Measurements from ENCODE around the gene CCNE1.
A peak's percentile ranks its signal among the peaks of the same experiment; 100 is the strongest.
"Not testable (repeated sequence)": the region's sequence is repeated elsewhere in the genome, so short reads cannot be mapped to it uniquely, and the experiment has no call there.

CCNE1 gene

GRCh38 chr19:29815231-29815630 is 3.4 kb downstream of the CCNE1 start:
- peak overlapping the region; percentile 29 to 70 (median 62) for H3K4me3 Mint-ChIP-seq
- H3K27ac Mint-ChIP-seq: peak overlapping the region in 1 of 3 experiments; percentile 17
- peaks cover 11% of the 10 kb centered on the region for H3K36me3 Mint-ChIP-seq (ENCODE audit: low read depth)
- H3K27me3 Mint-ChIP-seq (ENCODE audit: low read depth): peaks cover 4% of the 10 kb centered on the region
- peaks cover 23% of the 10 kb centered on the region for H3K4me1 Mint-ChIP-seq
- H3K9me3 Mint-ChIP-seq: no peaks in the 10 kb centered on the region
- TF ChIP-seq CTCF (IDR thresholded peaks at IDR 0.05; ENCODE audit: unreplicated experiment in 3 of 3): no peak

GRCh38 chr19:29817316-29817715 is 5.5 kb downstream of the CCNE1 start:
- Mint-ChIP-seq H3K4me1 (peaks cover 20% of the 10 kb centered on the region), H3K27me3 (ENCODE audit: low read depth) (peaks cover 4% of the 10 kb centered on the region), H3K9me3 (no peaks in the 10 kb centered on the region), H3K27ac (no peak overlapping the region), H3K36me3 (ENCODE audit: low read depth) (peaks cover 25% of the 10 kb centered on the region), H3K4me3 (no peak overlapping the region)
- no peak for TF ChIP-seq CTCF (IDR thresholded peaks at IDR 0.05; ENCODE audit: unreplicated experiment in 3 of 3)

GRCh38 chr19:29819300-29819699 is 7.5 kb downstream of the CCNE1 start:
- H3K27ac Mint-ChIP-seq: no peak overlapping the region
- H3K27me3 Mint-ChIP-seq (ENCODE audit: low read depth): no peaks in the 10 kb centered on the region
- no peaks in the 10 kb centered on the region for H3K9me3 Mint-ChIP-seq
- TF ChIP-seq CTCF (IDR thresholded peaks at IDR 0.05; ENCODE audit: unreplicated experiment in 3 of 3): no peak
- H3K4me1 Mint-ChIP-seq: peaks cover 10% of the 10 kb centered on the region
- no peak overlapping the region for H3K4me3 Mint-ChIP-seq
- H3K36me3 Mint-ChIP-seq (ENCODE audit: low read depth): peaks cover 34% of the 10 kb centered on the region

- H3K36me3 Mint-ChIP-seq (ENCODE audit: low read depth): peaks cover 34% of the 10 kb centered on the region
- TF ChIP-seq CTCF (IDR thresholded peaks at IDR 0.05; ENCODE audit: unreplicated experiment in 3 of 3): no peak
- peaks cover 4% of the 10 kb centered on the region for H3K4me1 Mint-ChIP-seq
- no peaks in the 10 kb centered on the region for H3K9me3 Mint-ChIP-seq
- no peak overlapping the region for H3K27ac Mint-ChIP-seq
- no peak overlapping the region for H3K4me3 Mint-ChIP-seq
- no peaks in the 10 kb centered on the region for H3K27me3 Mint-ChIP-seq (ENCODE audit: low read depth)
Measured at GRCh38 chr19:29819986-29820385, 8.2 kb downstream of the CCNE1 start.

GRCh38 chr19:29823581-29824330 is 12.0 kb downstream of the CCNE1 start:
- H3K36me3 Mint-ChIP-seq (ENCODE audit: low read depth): peaks cover 27% of the 10 kb centered on the region
- H3K9me3 Mint-ChIP-seq: no peaks in the 10 kb centered on the region
- H3K4me3 Mint-ChIP-seq: no peak overlapping the region

GRCh38 chr19:29825263-29825662 is 13.5 kb downstream of the CCNE1 start:
- not testable (repeated sequence) for H3K9me3 Mint-ChIP-seq; H3K27ac Mint-ChIP-seq; H3K27me3 Mint-ChIP-seq (ENCODE audit: low read depth); H3K4me3 Mint-ChIP-seq; H3K4me1 Mint-ChIP-seq
- H3K36me3 Mint-ChIP-seq (ENCODE audit: low read depth): peaks cover 23% of the 10 kb centered on the region

More at GRCh38 chr19:29823581-29824330, 12.0 kb downstream of the CCNE1 start:
- no peak for TF ChIP-seq CTCF (IDR thresholded peaks at IDR 0.05; ENCODE audit: unreplicated experiment in 3 of 3)
- H3K4me1 Mint-ChIP-seq: no peaks in the 10 kb centered on the region
- H3K27ac Mint-ChIP-seq: no peak overlapping the region
- H3K27me3 Mint-ChIP-seq (ENCODE audit: low read depth): no peaks in the 10 kb centered on the region

Measured in nephron (organoid).